Tibial artery (tissue), 4 donors: ENCODE results near the gene IL17D.
A peak's percentile ranks its signal among the peaks of the same experiment; 100 is the strongest.

Experiments used
- DNase-seq, 2 donors: peaks; one replicate each; pipeline ENCODE4 v3.0.0-alpha.2; 2019
- H3K27ac ChIP-seq, 2 donors: fragments of 200-600 bp; sonication (generic) in 1 of 2; 1 replicate in 1 of 2; 2 replicates in 1 of 2; pipeline ENCODE4 v1.5.1; 2018 to 2019; ENCODE audit warnings: mild to moderate bottlenecking in 1 of 2
- H3K27me3 ChIP-seq, 2 donors: fragments of 200-600 bp; sonication (generic) in 1 of 2; one replicate each; pipeline versions ENCODE4 v1.5.1 to v1.6.0; 2016 to 2019
- H3K36me3 ChIP-seq, 3 donors: fragments of 200-600 bp; sonication (generic) in 2 of 3; one replicate each; pipeline ENCODE4 v1.5.1; 2016 to 2019; ENCODE audit warnings: mild to moderate bottlenecking in 2 of 3
- H3K4me1 ChIP-seq, 4 donors: fragments of 200-600 bp; sonication (generic) in 2 of 4; 1 replicate in 3 of 4; 2 replicates in 1 of 4; pipeline ENCODE4 v1.5.1; 2016 to 2019
- H3K4me3 ChIP-seq, 2 donors: fragments of 200-600 bp; sonication (generic) in 1 of 2; 1 replicate in 1 of 2; 2 replicates in 1 of 2; pipeline ENCODE4 v1.5.1; 2018 to 2019; ENCODE audit warnings: mild to moderate bottlenecking in 2 of 2
- H3K9me3 ChIP-seq, 3 donors: fragments of 200-600 bp; sonication (generic) in 1 of 3; one replicate each; pipeline ENCODE4 v1.5.1; 2016 to 2019
- intact Hi-C: fragments of 100-400 bp; cut with DNase I; formaldehyde crosslinking; loops from one replicate; pipeline ENCODE4 v1.15.0; 2023; ENCODE audit warnings: low total_unique reads
- TF ChIP-seq, protein P1 (sequence below), 2 experiments: fragments of 200-600 bp in 1 of 2; fragments of 450-650 bp in 1 of 2; IDR thresholded peaks; one replicate each; pipeline ENCODE4 v1.5.1; 2017 to 2019; ENCODE audit warnings: antibody characterized with exemption in 2 of 2, mild to moderate bottlenecking in 1 of 2, moderate library complexity in 1 of 2

The IL17D gene

DNA sequence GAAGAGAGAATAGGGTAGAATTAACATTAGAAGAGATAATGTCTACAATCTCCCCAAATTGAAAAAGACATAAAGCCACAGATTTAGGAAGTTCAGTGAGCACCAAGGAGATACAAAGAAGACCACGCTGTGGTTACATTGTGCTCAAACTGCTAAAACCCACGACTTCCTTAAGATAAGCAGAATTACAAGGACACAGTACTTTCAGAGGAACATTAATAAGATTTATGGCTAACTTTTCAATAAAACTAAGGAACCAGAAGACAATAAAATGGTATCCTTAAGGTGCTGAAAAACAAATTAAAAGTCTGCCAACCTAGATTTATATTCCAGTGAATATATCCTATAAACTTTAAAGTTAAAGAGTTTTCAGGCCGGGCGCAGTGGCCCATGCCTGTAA, 7.4 kb upstream of the IL17D start:
- TF ChIP-seq, protein P1, sequence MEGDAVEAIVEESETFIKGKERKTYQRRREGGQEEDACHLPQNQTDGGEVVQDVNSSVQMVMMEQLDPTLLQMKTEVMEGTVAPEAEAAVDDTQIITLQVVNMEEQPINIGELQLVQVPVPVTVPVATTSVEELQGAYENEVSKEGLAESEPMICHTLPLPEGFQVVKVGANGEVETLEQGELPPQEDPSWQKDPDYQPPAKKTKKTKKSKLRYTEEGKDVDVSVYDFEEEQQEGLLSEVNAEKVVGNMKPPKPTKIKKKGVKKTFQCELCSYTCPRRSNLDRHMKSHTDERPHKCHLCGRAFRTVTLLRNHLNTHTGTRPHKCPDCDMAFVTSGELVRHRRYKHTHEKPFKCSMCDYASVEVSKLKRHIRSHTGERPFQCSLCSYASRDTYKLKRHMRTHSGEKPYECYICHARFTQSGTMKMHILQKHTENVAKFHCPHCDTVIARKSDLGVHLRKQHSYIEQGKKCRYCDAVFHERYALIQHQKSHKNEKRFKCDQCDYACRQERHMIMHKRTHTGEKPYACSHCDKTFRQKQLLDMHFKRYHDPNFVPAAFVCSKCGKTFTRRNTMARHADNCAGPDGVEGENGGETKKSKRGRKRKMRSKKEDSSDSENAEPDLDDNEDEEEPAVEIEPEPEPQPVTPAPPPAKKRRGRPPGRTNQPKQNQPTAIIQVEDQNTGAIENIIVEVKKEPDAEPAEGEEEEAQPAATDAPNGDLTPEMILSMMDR (IDR thresholded peaks at IDR 0.05), result no peak
- H3K4me3 ChIP-seq, result no peak overlapping the region
- H3K27me3 ChIP-seq, result no peaks in the 10 kb centered on the region
- intact Hi-C loops, result no loop called here
- H3K4me1 ChIP-seq, result no peaks in the 10 kb centered on the region
- H3K9me3 ChIP-seq, result no peaks in the 10 kb centered on the region
- H3K36me3 ChIP-seq, result peaks cover 3 to 11% (median 11%) of the 10 kb centered on the region in 3 donors
- DNase-seq, result no peak
- H3K27ac ChIP-seq, result no peak overlapping the region

GRCh38 chr13:20699715-20700114, 3.8 kb upstream of the IL17D start:
- Histone ChIP-seq H3K27me3 (no peaks in the 10 kb centered on the region), H3K4me1 (peaks cover 0 to 18% (median 7%) of the 10 kb centered on the region in 4 donors), H3K27ac (no peak overlapping the region), H3K36me3 (no peaks in the 10 kb centered on the region), H3K9me3 (no peaks in the 10 kb centered on the region), H3K4me3 (no peak overlapping the region)
- intact Hi-C loops, result loop anchor here (5.0 to 10.0 kb wide), 2 partner anchors 128 to 225 kb away; no protein-coding TSS in a partner anchor
- DNase-seq, result no peak
- TF ChIP-seq, protein P1 (IDR thresholded peaks at IDR 0.05), result no peak

DNA sequence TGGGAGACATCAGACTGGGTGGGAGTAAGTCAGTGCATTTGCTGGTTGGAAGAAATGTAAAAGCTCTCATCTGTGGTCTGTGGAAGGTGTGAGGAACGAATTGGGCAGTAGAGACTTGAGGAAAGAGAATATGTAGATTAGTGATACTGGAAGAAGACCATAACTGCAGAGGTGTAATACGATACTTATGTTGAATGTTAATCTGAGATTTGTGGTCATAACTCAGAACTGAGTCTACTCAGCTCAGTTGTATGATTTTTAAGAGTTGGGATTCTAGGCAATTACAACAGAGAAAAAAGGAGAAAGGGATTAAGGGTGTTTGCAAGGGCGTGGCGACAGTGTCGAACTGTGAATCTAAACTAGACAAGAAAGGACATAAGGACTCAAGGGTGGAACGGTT, 3.2 kb upstream of the IL17D start:
- no peak overlapping the region for H3K27ac ChIP-seq
- H3K36me3 ChIP-seq, result no peaks in the 10 kb centered on the region
- TF ChIP-seq, protein P1 (IDR thresholded peaks at IDR 0.05), result no peak
- no peak overlapping the region for H3K4me3 ChIP-seq
- intact Hi-C loops, result loop anchor here (5.0 to 10.0 kb wide), 2 partner anchors 127 to 225 kb away; no protein-coding TSS in a partner anchor
- DNase-seq, result no peak
- no peaks in the 10 kb centered on the region for H3K9me3 ChIP-seq
- no peaks in the 10 kb centered on the region for H3K27me3 ChIP-seq
- peaks cover 0 to 21% (median 7%) of the 10 kb centered on the region in 4 donors for H3K4me1 ChIP-seq

- Histone ChIP-seq H3K9me3 (no peaks in the 10 kb centered on the region), H3K4me1 (peaks cover 0 to 21% (median 7%) of the 10 kb centered on the region in 4 donors), H3K27me3 (no peaks in the 10 kb centered on the region), H3K27ac (no peak overlapping the region), H3K36me3 (no peaks in the 10 kb centered on the region), H3K4me3 (no peak overlapping the region)
- no peak for DNase-seq
- TF ChIP-seq, protein P1 (IDR thresholded peaks at IDR 0.05), result no peak
- intact Hi-C loops, result loop anchor here (5.0 to 10.0 kb wide), 2 partner anchors 126 to 223 kb away; no protein-coding TSS in a partner anchor
These were observed 2.0 kb upstream of the IL17D start for GRCh38 chr13:20701461-20701860.

DNA sequence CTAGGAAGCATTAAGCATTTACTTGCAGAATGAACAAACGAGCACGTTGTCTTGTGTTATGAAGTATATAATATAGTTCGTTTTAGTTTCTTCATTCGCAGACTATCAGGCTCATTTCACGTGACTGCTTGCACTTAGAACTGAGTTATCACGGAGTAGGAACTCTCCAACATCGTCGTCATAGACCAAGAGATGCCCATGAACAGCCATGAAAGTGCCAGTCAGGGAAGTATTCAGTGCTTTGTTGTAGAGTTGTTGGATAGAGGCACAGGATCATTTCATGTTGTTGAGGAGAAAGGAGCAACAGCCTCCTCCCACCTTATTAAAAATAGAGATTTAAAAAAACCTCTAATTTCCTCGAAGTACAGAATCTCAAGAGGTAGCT, 977 bp upstream of the IL17D start:
- Histone ChIP-seq H3K4me1 (peaks cover 0 to 21% (median 7%) of the 10 kb centered on the region in 4 donors), H3K27me3 (no peaks in the 10 kb centered on the region), H3K27ac (peak overlapping the region in 1 of 2 donors; percentile 64), H3K36me3 (no peaks in the 10 kb centered on the region), H3K4me3 (peak overlapping the region; percentile 65 to 85), H3K9me3 (no peaks in the 10 kb centered on the region)
- TF ChIP-seq, protein P1 (IDR thresholded peaks at IDR 0.05), result no peak
- intact Hi-C loops, result loop anchor here (5.0 to 10.0 kb wide), 2 partner anchors 125 to 222 kb away; no protein-coding TSS in a partner anchor
- no peak for DNase-seq
